HuH-7 (cell line): ENCODE results near the gene TCERG1L.
"Not testable (repeated sequence)": the region's sequence is repeated elsewhere in the genome, so short reads cannot be mapped to it uniquely, and the experiment has no call there.

ENCODE experiments used
- DNase-seq: peaks from one replicate; pipeline ENCODE4 v3.0.0; 2011; ENCODE audit warnings: low spot score

The TCERG1L gene

GRCh38 chr10:131084791-131085090, 226.8 kb downstream of the TCERG1L start:
- DNase-seq = no peak

GRCh38 chr10:131083915-131084790, 227.4 kb downstream of the TCERG1L start:
- no peak for DNase-seq

- DNase-seq = no peak
Measured at GRCh38 chr10:131082991-131083481, 228.5 kb downstream of the TCERG1L start.

DNA sequence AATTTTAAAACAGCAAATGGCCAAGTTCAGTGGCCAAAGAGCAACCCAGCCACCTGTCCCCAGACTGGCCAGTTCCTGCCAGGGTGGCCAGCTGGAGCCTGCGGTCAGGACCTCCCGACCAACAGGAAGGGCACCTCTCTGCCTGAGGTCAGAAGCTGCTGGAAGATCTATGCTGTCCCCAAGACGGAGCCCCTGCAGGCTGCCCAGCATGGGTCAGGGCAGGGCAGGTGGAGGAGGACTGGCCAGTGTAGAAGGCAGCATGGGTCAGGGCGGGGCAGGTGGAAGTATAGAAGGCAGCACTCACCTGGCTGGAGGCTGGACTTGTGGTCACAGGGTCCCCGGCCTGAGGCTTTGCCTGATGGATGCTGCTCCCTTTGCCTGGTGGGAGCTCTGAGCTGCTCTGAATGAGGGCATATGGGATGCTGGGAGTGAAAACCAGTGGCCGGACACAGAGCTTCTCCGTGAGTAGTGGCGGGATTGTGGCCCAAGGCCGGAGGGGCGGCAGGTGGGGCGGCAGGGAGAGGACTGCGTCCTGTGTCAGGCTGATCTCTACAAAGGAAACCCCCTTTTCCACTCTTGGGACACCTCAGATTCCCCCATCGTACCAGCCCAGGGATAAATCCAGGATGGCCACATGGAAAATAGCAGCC, 229.2 kb downstream of the TCERG1L start:
- no peak for DNase-seq

- DNase-seq = no peak
Measured at GRCh38 chr10:131081786-131082185, 229.7 kb downstream of the TCERG1L start.

- no peak for DNase-seq
Measured at GRCh38 chr10:131081376-131081775, 230.1 kb downstream of the TCERG1L start.

- no peak for DNase-seq
Measured at GRCh38 chr10:131080571-131080970, 230.9 kb downstream of the TCERG1L start.

GRCh38 chr10:131079314-131079713, 232.2 kb downstream of the TCERG1L start:
- no peak for DNase-seq

DNA sequence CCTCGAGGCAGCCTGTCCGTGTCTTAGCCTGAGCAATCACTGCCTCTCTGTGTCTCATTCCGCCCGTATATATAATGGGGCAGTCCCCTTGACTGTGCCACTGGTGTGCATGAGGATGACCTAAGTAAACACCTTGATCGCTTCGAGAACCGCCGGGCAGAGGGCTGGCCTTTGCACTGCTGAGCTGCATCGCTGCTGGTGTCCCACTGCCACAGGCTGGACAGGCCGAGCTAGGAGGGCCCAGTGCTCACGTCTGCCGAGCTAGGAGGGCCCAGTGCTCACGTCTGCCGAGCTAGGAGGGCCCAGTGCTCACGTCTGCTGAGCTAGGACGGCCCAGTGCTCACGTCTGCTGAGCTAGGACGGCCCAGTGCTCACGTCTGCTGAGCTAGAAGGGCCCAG, 232.6 kb downstream of the TCERG1L start:
- DNase-seq = not testable (repeated sequence)

DNA sequence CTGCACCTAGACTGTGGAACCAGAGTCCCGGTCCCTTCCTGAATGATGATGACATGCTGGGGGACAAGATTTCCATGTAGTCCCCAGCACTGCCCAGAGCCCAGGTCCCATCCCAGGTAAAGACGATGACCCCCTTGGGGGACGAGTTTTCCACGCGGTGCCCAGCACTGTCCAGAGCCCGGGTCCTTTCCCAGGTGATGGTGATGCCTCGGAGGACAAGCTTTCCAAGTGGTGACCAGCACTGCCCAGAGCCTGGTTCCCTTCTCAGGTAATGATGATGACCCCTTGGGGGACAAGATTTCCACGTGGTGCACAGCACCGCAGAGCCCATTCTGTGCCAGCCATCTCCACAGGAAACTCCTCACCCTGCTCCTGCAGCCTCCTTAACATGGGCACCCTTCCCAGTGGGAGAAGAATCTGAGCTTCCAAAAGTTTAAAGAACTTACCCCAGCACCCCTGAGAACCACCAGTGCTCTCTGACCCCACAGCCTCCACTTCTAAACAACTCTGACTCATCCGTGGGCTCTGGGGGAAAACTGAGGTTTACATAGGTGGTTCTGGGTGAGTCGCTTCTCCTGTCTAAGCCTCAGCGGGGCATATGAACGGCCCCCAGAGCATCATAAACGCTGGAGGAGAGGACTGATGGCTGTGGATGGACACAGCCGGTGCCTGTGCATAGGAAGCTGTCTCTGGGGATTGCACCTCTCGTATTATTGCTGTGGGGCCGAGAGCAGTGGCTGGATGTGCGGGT, 233.2 kb downstream of the TCERG1L start:
- no peak for DNase-seq

DNA sequence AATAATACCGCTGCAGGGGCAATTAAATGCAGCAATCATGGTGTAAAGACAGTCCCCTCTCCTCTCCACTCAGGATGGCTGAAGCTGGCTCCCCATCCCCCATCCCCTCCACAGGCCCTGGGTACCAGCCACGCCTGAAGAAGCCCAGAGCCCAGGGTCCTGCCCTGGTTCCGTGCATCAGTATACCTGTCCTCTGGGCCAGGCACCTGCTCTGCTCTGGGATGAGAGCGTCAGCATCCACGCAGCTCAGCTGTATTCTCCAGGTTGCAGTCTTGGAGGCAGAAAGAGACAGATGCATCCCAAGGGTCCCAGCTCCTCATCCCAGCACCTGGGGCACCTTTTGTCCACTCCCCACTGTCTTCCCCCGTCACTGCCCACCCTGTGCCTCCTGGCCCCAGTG, 233.8 kb downstream of the TCERG1L start:
- no peak for DNase-seq

GRCh38 chr10:131077031-131077430, 234.5 kb downstream of the TCERG1L start:
- DNase-seq = no peak

DNA sequence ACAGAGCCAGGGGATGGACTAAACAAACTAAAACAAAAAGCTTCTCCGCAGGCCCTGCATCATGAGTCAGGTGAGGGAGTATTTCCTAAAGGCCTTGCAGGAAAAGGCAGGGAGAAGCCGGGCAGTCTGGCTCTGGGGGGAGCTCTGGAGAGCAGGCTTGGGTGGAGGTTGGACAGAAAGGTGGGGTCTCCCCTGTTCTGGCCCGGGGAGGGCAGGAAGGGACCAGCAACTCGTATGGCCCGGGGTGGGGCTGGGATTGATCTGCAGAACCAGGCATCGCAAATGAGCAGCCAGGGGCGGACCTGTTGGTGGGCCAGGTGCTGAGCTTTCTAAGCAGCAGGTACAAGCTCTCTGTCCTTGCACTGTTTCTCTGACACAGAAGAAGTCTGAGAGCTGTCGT, 235.2 kb downstream of the TCERG1L start:
- no peak for DNase-seq

DNA sequence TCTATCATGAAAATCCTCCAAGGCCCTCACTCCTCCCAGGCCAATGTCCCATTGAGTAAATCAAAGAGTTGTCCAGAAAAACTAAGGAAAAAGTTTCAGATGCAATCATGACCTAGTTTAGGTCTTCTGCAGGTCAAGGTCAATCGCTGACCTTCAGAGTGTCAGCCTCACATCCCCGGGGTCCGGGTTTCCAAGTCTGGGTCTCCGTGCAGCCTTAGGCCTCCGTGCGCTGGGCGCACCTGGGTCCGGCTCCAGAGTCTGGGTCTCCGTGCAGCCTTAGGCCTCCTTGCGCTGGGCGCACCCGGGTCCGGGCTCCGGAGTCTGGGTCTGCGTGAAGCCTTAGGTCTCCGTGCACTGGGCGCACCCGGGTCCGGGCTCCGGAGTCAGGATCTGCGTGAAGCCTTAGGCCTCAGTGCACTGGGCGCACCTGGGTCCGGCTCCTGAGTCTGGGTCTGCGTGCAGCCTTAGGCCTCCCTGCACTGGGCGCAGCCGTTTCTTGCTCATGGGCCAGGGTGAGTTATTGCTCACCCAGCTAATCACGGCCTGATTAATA, 236.2 kb downstream of the TCERG1L start:
- DNase-seq = no peak

GRCh38 chr10:131074682-131075081, 236.8 kb downstream of the TCERG1L start:
- no peak for DNase-seq

DNA sequence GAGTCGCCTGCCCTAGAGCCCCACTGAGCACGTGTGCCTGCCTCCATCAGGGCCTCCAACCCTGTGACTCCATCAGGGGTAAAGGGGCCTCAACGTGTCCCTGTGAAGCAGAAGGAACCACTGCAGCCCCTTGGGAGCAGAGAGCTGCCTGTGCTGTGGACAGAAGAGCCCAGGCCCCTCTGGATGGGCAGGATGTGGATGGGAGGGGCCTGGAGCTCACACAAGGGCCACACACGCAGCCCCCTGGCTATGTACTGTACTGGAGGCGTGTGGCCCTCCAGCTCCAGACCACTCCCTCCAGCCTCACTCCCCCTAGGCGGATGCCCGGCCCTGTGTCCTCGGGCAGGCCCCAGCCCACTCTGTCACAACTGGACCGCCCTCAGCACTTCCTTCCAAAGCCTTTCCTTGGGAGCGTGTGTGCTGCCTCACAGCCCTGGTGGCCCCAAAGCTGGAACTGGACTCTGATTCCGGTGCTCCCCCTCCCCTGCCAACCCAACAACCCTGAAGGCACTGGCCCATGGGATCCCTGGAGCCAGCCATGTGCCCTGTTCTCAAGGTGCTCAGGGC, 238.0 kb downstream of the TCERG1L start:
- no peak for DNase-seq

- DNase-seq = no peak
Measured at GRCh38 chr10:131072651-131073468, 238.7 kb downstream of the TCERG1L start.

DNA sequence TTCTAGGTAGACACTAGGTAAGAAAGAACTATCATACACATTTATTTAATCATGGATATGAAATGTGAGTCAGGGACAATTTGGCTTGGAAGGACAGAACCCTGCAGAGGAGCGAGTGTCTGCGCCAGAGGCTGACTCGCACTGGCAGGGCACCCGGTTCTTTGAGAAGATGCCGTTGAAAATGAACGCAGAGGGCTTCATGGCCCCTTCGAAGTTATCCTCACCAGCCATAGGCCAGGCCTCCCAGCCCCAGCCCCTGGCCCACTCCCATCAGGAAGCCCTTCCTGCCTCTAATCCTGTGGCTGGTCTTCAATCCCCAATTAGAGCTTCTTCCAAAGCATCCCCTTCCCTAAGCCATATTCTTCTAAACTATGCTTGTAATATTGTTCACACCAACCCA, 239.8 kb downstream of the TCERG1L start:
- DNase-seq = no peak

GRCh38 chr10:131070856-131071255, 240.7 kb downstream of the TCERG1L start:
- no peak for DNase-seq

DNA sequence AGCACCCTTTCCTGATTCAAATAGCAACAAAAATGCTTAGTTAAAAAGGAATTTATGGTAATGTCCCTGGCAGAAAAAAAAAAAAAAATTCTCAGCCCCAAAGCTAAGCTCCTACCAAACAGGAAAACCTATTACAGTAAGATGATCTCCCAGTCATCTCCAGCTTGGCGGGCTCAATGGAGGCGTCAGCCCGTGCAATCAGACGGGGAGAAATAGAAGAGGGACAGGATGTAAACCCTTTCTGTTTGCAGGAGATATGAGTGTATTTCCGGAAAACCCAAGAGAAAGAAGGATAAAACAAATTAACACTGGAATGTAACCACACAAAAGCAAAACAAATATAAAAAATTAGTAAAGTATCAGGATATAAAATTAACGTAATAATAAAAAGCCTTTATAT, 242.8 kb downstream of the TCERG1L start:
- no peak for DNase-seq

- no peak for DNase-seq
Measured at GRCh38 chr10:131068311-131068710, 243.2 kb downstream of the TCERG1L start.
